ENCODE measurements around the gene PPFIBP1. TPM values are rescaled to one million over a fixed set of nuclear protein-coding genes. Genes with fewer than 3 reads are reported as not detected.

PPFIBP1 gene
- total RNA-seq, 1 experiment from 2014 or later = 88.6 TPM

- Histone ChIP-seq H3K4me1 (ENCODE audit: control insufficient read depth, insufficient read depth, low read length) (no peaks in the 10 kb centered on the region), H3K27ac (ENCODE audit: low read length) (no peak overlapping the region), H3K36me3 (ENCODE audit: control insufficient read depth, insufficient read depth, low read length) (no peaks in the 10 kb centered on the region), H3K4me3 (ENCODE audit: low read depth in 2 of 2, low read length in 2 of 2) (no peak overlapping the region), H3K9me3 (ENCODE audit: control insufficient read depth, insufficient read depth, low read depth, low read length) (peaks cover 11% of the 10 kb centered on the region; the same call in 1 of the 2 replicates), H3K27me3 (ENCODE audit: control insufficient read depth, insufficient read depth, low read length) (no peaks in the 10 kb centered on the region)
- CTCF ChIA-PET = no interaction called here
- POLR2A ChIA-PET = no interaction called here
- ATAC-seq = no peak
- no TSS peak for BruUV-seq (replicated peaks)
- no peak for DNase-seq (ENCODE audit: low read depth, low spot score)
- intact Hi-C loops (cut with micrococcal nuclease; ENCODE audit: unreplicated experiment) (no loop called here), in situ Hi-C loops (cut with HindIII; ENCODE audit: low pct_unique_long_range_greater_than_20kb, low sequenced_read_pairs) (no loop called here)
- TF ChIP-seq POLR2AphosphoS5 (IDR thresholded peaks at IDR 0.05; ENCODE audit: low read depth, low read length) = no peak
- no peak for TF ChIP-seq SIN3A (IDR thresholded peaks at IDR 0.05; ENCODE audit: borderline replicate concordance, insufficient read depth, low read depth, low read length)
- TF ChIP-seq TCF7L2 (IDR thresholded peaks at IDR 0.05; ENCODE audit: low read depth, low read length) = no peak
- no peak for TF ChIP-seq REST (IDR thresholded peaks at IDR 0.05; ENCODE audit: insufficient read depth in 1 of 2, low read depth in 2 of 2, low read length in 1 of 2)
- TF ChIP-seq, protein P1, sequence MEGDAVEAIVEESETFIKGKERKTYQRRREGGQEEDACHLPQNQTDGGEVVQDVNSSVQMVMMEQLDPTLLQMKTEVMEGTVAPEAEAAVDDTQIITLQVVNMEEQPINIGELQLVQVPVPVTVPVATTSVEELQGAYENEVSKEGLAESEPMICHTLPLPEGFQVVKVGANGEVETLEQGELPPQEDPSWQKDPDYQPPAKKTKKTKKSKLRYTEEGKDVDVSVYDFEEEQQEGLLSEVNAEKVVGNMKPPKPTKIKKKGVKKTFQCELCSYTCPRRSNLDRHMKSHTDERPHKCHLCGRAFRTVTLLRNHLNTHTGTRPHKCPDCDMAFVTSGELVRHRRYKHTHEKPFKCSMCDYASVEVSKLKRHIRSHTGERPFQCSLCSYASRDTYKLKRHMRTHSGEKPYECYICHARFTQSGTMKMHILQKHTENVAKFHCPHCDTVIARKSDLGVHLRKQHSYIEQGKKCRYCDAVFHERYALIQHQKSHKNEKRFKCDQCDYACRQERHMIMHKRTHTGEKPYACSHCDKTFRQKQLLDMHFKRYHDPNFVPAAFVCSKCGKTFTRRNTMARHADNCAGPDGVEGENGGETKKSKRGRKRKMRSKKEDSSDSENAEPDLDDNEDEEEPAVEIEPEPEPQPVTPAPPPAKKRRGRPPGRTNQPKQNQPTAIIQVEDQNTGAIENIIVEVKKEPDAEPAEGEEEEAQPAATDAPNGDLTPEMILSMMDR (IDR thresholded peaks at IDR 0.05) = no peak
Observed at GRCh38 chr12:27480016-27480415, 44.0 kb upstream of the PPFIBP1 start.

- CTCF ChIA-PET = no interaction called here
Observed at GRCh38 chr12:27486961-27487360, 37.0 kb upstream of the PPFIBP1 start.

More at GRCh38 chr12:27486961-27487360, 37.0 kb upstream of the PPFIBP1 start:
- in situ Hi-C loops (cut with HindIII; ENCODE audit: low pct_unique_long_range_greater_than_20kb, low sequenced_read_pairs) = no loop called here
- no peaks in the 10 kb centered on the region for H3K9me3 ChIP-seq (ENCODE audit: control insufficient read depth, insufficient read depth, low read depth, low read length)
- no TSS peak for BruUV-seq (replicated peaks)
- DNase-seq (ENCODE audit: low read depth, low spot score) = no peak
- POLR2A ChIA-PET = no interaction called here
- no peak overlapping the region for H3K4me3 ChIP-seq (ENCODE audit: low read depth in 2 of 2, low read length in 2 of 2)
- ATAC-seq = no peak
- H3K36me3 ChIP-seq (ENCODE audit: control insufficient read depth, insufficient read depth, low read length) = no peaks in the 10 kb centered on the region
- H3K27ac ChIP-seq (ENCODE audit: low read length) = no peak overlapping the region
- no peaks in the 10 kb centered on the region for H3K27me3 ChIP-seq (ENCODE audit: control insufficient read depth, insufficient read depth, low read length)
- intact Hi-C loops (cut with micrococcal nuclease; ENCODE audit: unreplicated experiment) = no loop called here
- TF ChIP-seq SIN3A (IDR thresholded peaks at IDR 0.05; ENCODE audit: borderline replicate concordance, insufficient read depth, low read depth, low read length) (no peak), TCF7L2 (IDR thresholded peaks at IDR 0.05; ENCODE audit: low read depth, low read length) (no peak), REST (IDR thresholded peaks at IDR 0.05; ENCODE audit: insufficient read depth in 1 of 2, low read depth in 2 of 2, low read length in 1 of 2) (no peak), POLR2AphosphoS5 (IDR thresholded peaks at IDR 0.05; ENCODE audit: low read depth, low read length) (no peak)
- TF ChIP-seq, protein P1 (IDR thresholded peaks at IDR 0.05) = no peak
- no peaks in the 10 kb centered on the region for H3K4me1 ChIP-seq (ENCODE audit: control insufficient read depth, insufficient read depth, low read length)
